A673 (cell line): ENCODE data around the gene HLCS.

Experiments
- CTCF ChIP-seq: fragments of 300-800, 200-600 bp; sonication (generic); conservative IDR thresholded peaks from 2 replicates; pipeline ENCODE4 v1.5.1; 2017; ENCODE audit warnings: low read depth, mild to moderate bottlenecking, antibody characterized with exemption, low read length, moderate library complexity, mixed read lengths
- EZH2 ChIP-seq: fragments of 200-600 bp; sonication (generic); IDR thresholded peaks from 2 replicates; pipeline ENCODE4 v1.6.1; 2017; ENCODE audit warnings: borderline replicate concordance, low read depth, mild to moderate bottlenecking, mixed read lengths, antibody characterized with exemption, low read length; ENCODE audit not compliant: poor library complexity, severe bottlenecking

DNA sequence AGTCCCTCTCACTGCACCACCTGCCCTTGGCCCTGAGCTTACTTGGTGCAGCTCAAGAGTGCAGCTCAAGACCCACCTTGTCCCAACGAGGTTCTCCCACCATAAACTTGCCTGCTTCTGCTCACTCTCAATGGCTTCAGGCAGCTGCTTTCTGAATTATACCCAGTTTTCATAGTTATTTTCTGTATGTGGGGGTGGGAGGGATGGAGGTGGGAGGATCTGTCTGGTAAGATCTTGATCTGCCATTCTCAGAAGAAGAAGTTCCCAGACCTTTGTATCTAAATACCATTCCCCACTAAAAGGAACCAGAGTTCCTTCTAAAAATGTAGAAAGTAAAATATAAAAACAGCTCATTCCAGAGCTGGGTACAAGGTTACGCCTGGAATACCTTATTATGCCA lies 156.0 kb downstream of the HLCS start:
- TF ChIP-seq CTCF (no peak), EZH2 (no peak)
